ENCODE results near the gene CYTH1.

Gene CYTH1

GRCh38 chr17:78641666-78642065 is 140.4 kb downstream of the CYTH1 start:
- DNase-seq = no peak

DNA sequence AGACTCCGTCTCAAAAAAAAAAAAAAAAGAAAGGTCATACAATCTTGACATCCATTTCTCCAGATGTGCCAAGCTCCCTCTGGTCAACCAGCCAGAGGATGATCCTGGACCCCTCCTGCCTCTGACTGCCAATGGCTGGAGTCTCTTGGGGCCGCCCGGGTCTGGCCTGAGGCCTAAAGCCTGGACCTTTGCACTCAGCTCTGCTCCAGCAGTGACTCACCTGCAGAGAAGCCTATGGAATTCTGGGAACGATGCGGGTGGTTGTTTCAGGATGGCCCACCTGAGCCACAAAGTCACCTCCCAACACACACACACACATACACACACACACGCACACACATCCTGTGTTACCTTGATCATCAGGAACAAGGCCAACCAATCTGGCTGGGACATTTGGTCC is 140.8 kb downstream of the CYTH1 start:
- DNase-seq = no peak

DNA sequence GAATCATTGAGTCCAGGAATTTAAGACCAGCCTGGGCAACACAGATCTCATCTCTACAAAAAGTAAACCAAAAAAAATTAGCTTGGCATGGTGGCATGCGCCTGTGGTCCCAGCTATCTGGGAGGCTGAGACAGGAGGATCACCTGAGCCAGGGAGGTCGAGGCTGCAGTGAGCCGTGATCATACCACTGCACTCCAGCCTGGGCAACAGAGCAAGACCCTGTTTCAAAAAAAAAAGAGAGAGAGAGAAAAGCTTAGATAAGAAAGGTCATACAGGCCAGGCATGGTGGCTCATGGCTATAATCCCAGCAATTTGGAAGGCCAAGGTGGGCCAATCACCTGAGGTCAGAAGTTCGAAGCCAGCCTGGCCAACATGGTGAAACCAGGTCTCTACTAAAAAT is 141.4 kb downstream of the CYTH1 start:
- no peak for DNase-seq

DNA sequence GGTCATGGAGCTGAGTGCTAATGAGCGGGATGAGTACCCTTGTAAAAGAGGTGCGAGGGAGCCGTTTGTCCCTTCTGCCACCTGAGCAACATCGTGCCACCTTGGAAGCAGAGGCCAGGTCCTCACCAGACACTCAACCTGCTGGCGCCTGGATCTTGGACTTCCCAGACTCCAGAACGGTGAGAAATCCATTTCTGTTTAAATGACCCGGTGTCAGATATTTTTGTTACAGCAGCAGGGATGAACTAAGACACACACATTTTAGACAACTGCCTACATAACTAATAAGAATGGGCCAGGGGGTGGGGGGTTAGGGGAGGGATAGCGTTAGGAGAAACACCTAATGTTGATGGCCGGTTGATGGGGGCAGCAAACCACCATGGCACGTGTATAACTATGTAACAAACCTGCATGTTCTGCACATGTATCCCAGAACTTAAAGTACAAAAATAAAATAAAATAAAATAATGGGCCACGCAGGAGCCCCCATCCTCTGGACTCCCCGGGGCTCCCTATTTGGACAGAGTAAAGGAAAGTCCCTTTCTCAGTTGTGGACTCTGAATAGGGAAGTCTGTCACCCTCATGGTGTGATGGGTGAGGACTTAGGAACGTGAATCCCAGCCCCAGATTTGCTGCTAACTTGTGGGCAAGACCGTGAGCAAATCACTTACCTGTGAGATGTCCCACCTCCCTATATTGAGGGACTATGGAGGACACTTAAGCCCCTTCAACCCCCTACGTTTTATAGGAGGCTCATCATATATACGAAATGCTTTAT is 144.2 kb downstream of the CYTH1 start:
- DNase-seq = no peak

GRCh38 chr17:78637146-78637545 is 144.9 kb downstream of the CYTH1 start:
- no peak for DNase-seq

- DNase-seq = no peak
Measured at GRCh38 chr17:78634154-78634553, 147.9 kb downstream of the CYTH1 start.

- no peak for DNase-seq
Measured at GRCh38 chr17:78629436-78629995, 152.6 kb downstream of the CYTH1 start.

DNA sequence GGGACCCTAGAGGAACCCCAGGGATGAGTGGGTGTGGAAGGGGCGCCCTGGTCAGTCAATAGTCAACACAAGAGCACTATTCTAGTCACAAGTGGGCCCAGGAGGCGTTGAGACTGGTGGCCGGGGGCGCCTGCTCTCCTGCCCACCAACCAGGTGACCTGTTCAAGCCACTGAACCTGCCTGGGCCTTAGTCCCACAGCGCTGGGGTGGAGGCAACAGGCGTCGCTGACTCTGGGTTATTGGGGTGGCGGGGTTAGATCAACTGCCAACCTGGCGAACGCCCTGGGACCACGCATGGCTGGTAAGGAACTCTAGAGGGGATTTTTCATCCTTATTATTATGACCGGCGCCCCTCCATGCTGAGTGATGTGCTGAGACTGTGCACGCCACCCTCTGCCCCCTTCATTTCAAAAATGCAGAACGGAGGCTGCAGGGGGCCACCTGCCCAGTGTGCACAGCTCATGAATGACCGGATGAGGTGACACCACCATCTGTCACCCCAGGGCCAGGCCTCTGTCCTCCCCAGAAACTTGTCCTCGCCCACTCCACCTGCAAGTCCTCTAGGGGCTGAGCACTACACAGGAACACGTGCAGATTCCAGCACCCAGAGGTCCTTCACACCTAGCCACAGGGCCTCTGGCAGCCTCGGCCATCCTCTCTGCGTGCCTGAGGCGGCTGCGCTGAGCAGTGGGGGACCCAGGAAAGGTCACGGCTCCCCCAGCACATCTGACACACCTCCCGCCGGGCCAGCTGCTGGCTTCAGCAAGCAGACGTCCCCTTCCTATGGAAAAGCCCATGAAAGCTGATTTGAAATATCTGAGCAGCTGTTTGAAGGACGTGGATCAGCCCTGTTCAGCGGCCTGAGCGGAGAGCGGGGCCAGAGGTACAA is 153.3 kb downstream of the CYTH1 start:
- DNase-seq = no peak

- DNase-seq = no peak
Measured at GRCh38 chr17:78624324-78625151, 157.5 kb downstream of the CYTH1 start.
